HCT116 (cell line): Measurements from ENCODE around the gene FAR2. TPM values are rescaled to one million over a fixed set of nuclear protein-coding genes. Genes with fewer than 3 reads are reported as not detected.

Experiments
- ATAC-seq: fragments of 200-7000 bp; cut with Tn5 transposase; 2 replicates; pipeline ENCODE4 v1.9.1; 2020; ENCODE audit warnings: mild to moderate bottlenecking, moderate library complexity
- BruUV-seq: library from RNA; stranded (reverse); fragments of 400-500 nt; replicated peaks from 2 replicates; lab custom pipeline; 2021; lab: Mats Ljungman, UMichigan
- CTCF ChIA-PET: fragments of 300-600 bp; sonication (Branson Sonifier 250); formaldehyde crosslinking; loops from one replicate; lab custom pipeline; 2021; ENCODE audit warnings: antibody characterized with exemption; lab: Charles Lee
- POLR2A ChIA-PET: fragments of 300-600, 350-600 bp; sonication (Branson Sonifier 250); formaldehyde crosslinking; loops from one replicate; lab custom pipeline; 2021; ENCODE audit warnings: antibody characterized with exemption; lab: Charles Lee
- RAD21 ChIA-PET, 2 experiments: fragments of 300-600 bp; sonication (Branson Sonifier 250); formaldehyde crosslinking; loops; one replicate each; lab custom pipeline; 2023; ENCODE audit warnings: low total read pairs in 2 of 2; ENCODE audit not compliant: uncharacterized antibody in 2 of 2, unreplicated experiment in 2 of 2, low non-redundant PET in 1 of 2; lab: Charles Lee
- DNase-seq: peaks from one replicate; pipeline ENCODE4 v3.0.0-alpha.2; 2010; ENCODE audit warnings: low read depth, low spot score
- H2AFZ ChIP-seq: fragments of 200-600 bp; shearing (Covaris generic), sonication (generic); 2 replicates; pipeline ENCODE4 v1.6.1; 2017; ENCODE audit warnings: low read depth, mixed run types, mixed read lengths, antibody characterized with exemption, low read length; ENCODE audit not compliant: poor library complexity, severe bottlenecking
- H3K27ac ChIP-seq: 2 replicates; pipeline ENCODE4 v1.5.1; 2012; ENCODE audit warnings: low read depth, low read length
- H3K27me3 ChIP-seq: fragments of 200-600 bp; sonication (generic); 2 replicates; pipeline ENCODE4 v1.6.1; 2016; ENCODE audit warnings: mixed run types, low read length, mixed read lengths; ENCODE audit not compliant: insufficient read depth
- H3K36me3 ChIP-seq, 2 experiments: fragments of 200-500 bp in 1 of 2; fragments of 200-600 bp in 1 of 2; sonication (Bioruptor generic) in 1 of 2; sonication (generic) in 1 of 2; 2 replicates each; pipeline versions ENCODE4 v1.5.1 to v1.6.1; 2014 to 2016; ENCODE audit warnings: low read length in 2 of 2, inconsistent platforms in 1 of 2, mixed read lengths in 1 of 2, mixed run types in 1 of 2; ENCODE audit not compliant: insufficient read depth in 2 of 2, control insufficient read depth in 1 of 2
- H3K4me1 ChIP-seq, 2 experiments: fragments of 200-600 bp in 1 of 2; sonication (generic) in 1 of 2; 2 replicates each; pipeline versions ENCODE4 v1.5.1 to v1.6.1; 2012 to 2017; ENCODE audit warnings: low read length in 2 of 2, inconsistent platforms in 1 of 2, mild to moderate bottlenecking in 1 of 2, mixed read lengths in 1 of 2, mixed run types in 1 of 2, moderate library complexity in 1 of 2; ENCODE audit not compliant: insufficient read depth in 2 of 2, control insufficient read depth in 1 of 2
- H3K4me2 ChIP-seq: fragments of 200-600 bp; sonication (generic); 2 replicates; pipeline ENCODE4 v1.6.1; 2017; ENCODE audit warnings: mixed run types, low read length, mixed read lengths
- H3K4me3 ChIP-seq, 2 experiments: fragments of 200-600 bp in 1 of 2; sonication (generic) in 1 of 2; replicated peaks in 1 of 2; 2 replicates each; pipeline ENCODE4 v1.5.1; 2011 to 2016; ENCODE audit warnings: low read length in 2 of 2, control low read depth in 1 of 2, low read depth in 1 of 2, mild to moderate bottlenecking in 1 of 2, mixed read lengths in 1 of 2, mixed run types in 1 of 2
- H3K79me2 ChIP-seq: fragments of 200-600 bp; sonication (generic); 2 replicates; pipeline ENCODE4 v1.6.1; 2017; ENCODE audit warnings: mild to moderate bottlenecking, mixed run types, low read length, moderate library complexity, mixed read lengths; ENCODE audit not compliant: insufficient read depth
- H3K9ac ChIP-seq: fragments of 200-600 bp; sonication (generic); 2 replicates; pipeline ENCODE4 v1.6.1; 2016; ENCODE audit warnings: low read length, mixed read lengths
- H3K9me2 ChIP-seq: fragments of 200-600 bp; sonication (generic), shearing (Covaris generic); 2 replicates; pipeline ENCODE4 v1.6.1; 2017; ENCODE audit warnings: mixed run types, mild to moderate bottlenecking, moderate library complexity; ENCODE audit not compliant: insufficient read depth
- H3K9me3 ChIP-seq, 2 experiments: fragments of 200-500 bp in 1 of 2; fragments of 200-600 bp in 1 of 2; sonication (Bioruptor generic) in 1 of 2; sonication (generic) in 1 of 2; 2 replicates each; pipeline ENCODE4 v1.6.1; 2014 to 2017; ENCODE audit warnings: low read length in 2 of 2, mixed read lengths in 2 of 2, inconsistent platforms in 1 of 2, low read depth in 1 of 2, mild to moderate bottlenecking in 1 of 2, mixed run types in 1 of 2, moderate library complexity in 1 of 2; ENCODE audit not compliant: control insufficient read depth in 1 of 2, insufficient read depth in 1 of 2
- H4K20me1 ChIP-seq: fragments of 200-600 bp; sonication (generic), shearing (Covaris generic); 2 replicates; pipeline ENCODE4 v1.6.1; 2017; ENCODE audit warnings: mixed run types, mild to moderate bottlenecking, moderate library complexity; ENCODE audit not compliant: insufficient read depth
- ATF3 ChIP-seq: IDR thresholded peaks from 2 replicates; pipeline ENCODE4 v1.6.1; 2012
- CBX3 ChIP-seq: IDR thresholded peaks from 2 replicates; pipeline ENCODE4 v1.6.1; 2012; ENCODE audit warnings: low read depth
- CEBPB ChIP-seq: IDR thresholded peaks from 2 replicates; pipeline ENCODE4 v1.6.1; 2012; ENCODE audit warnings: low read depth
- EGR1 ChIP-seq: IDR thresholded peaks from 2 replicates; pipeline ENCODE4 v1.6.1; 2012; ENCODE audit warnings: low read depth
- EZH2 ChIP-seq: fragments of 200-600 bp; sonication (generic); IDR thresholded peaks from 2 replicates; pipeline ENCODE4 v1.6.1; 2017; ENCODE audit warnings: antibody characterized with exemption, mixed run types
- EZH2phosphoT487 ChIP-seq: fragments of 200-600 bp; IDR thresholded peaks from 2 replicates; pipeline ENCODE4 v1.6.1; 2018; ENCODE audit warnings: antibody characterized with exemption, borderline replicate concordance
- FOSL1 ChIP-seq: IDR thresholded peaks from 2 replicates; pipeline ENCODE4 v1.6.1; 2012; ENCODE audit warnings: low read depth
- JUND ChIP-seq: IDR thresholded peaks from 2 replicates; pipeline ENCODE4 v1.6.1; 2012
- MAX ChIP-seq: IDR thresholded peaks from 2 replicates; pipeline ENCODE4 v1.6.1; 2012
- POLR2A ChIP-seq: IDR thresholded peaks from 2 replicates; pipeline ENCODE4 v1.7.0; 2011; ENCODE audit warnings: borderline replicate concordance; ENCODE audit not compliant: insufficient read depth, insufficient read length; ENCODE audit errors: extremely low read depth
- POLR2AphosphoS5 ChIP-seq: IDR thresholded peaks from 2 replicates; pipeline ENCODE4 v1.6.1; 2011; ENCODE audit warnings: mild to moderate bottlenecking, low read depth, low read length, moderate library complexity
- RAD21 ChIP-seq: IDR thresholded peaks from 2 replicates; pipeline ENCODE4 v1.6.1; 2012; ENCODE audit warnings: low read depth, mild to moderate bottlenecking
- REST ChIP-seq: IDR thresholded peaks from 2 replicates; pipeline ENCODE4 v1.6.1; 2012; ENCODE audit warnings: low read depth
- SIN3A ChIP-seq: IDR thresholded peaks from 2 replicates; pipeline ENCODE4 v1.6.1; 2012; ENCODE audit warnings: low read depth
- SP1 ChIP-seq: IDR thresholded peaks from 2 replicates; pipeline ENCODE4 v1.6.1; 2012; ENCODE audit warnings: low read depth
- SRF ChIP-seq: IDR thresholded peaks from 2 replicates; pipeline ENCODE4 v1.6.1; 2012; ENCODE audit warnings: low read depth
- TCF7L2 ChIP-seq: IDR thresholded peaks from 2 replicates; pipeline ENCODE4 v1.7.0; 2011; ENCODE audit warnings: borderline replicate concordance, inconsistent platforms; ENCODE audit not compliant: insufficient read depth, insufficient read length; ENCODE audit errors: extremely low read depth
- YY1 ChIP-seq: IDR thresholded peaks from 2 replicates; pipeline ENCODE4 v1.6.1; 2011; ENCODE audit warnings: low read length, low read depth, moderate library complexity, mild to moderate bottlenecking; ENCODE audit not compliant: insufficient replicate concordance; ENCODE audit errors: extremely low read depth
- ZFX ChIP-seq: fragments of 450-650 bp; IDR thresholded peaks from 2 replicates; pipeline ENCODE4 v1.6.1; 2017
- ZNF274 ChIP-seq: fragments of 200-500 bp; sonication (Bioruptor generic); IDR thresholded peaks from 2 replicates; pipeline ENCODE4 v1.6.1; 2014; ENCODE audit warnings: mild to moderate bottlenecking, low read depth, low read length, inconsistent platforms
- intact Hi-C: fragments of 100-400 bp; cut with micrococcal nuclease; formaldehyde crosslinking; loops from 2 replicates; pipeline ENCODE4 v1.10.0; 2022
- total RNA-seq: library from RNA; stranded (reverse); gene quantifications from one replicate; pipeline ENCODE4 v1.2.1, GENCODE V29; 2021; ENCODE audit not compliant: unreplicated experiment

The FAR2 gene
- total RNA-seq, 1 experiment from 2014 or later, result 9.7 TPM

- TF ChIP-seq CEBPB, result no peak
- TF ChIP-seq POLR2AphosphoS5, result no peak
- TF ChIP-seq MAX, result no peak
- no peak for TF ChIP-seq ZFX
- TF ChIP-seq JUND, result no peak
- no peak for TF ChIP-seq ATF3
- no peak for TF ChIP-seq FOSL1
- TF ChIP-seq CBX3, result no peak
- no peak for TF ChIP-seq RAD21
- TF ChIP-seq ZNF274, result no peak
- TF ChIP-seq POLR2A, result no peak
- TF ChIP-seq SRF, result no peak
- TF ChIP-seq REST, result no peak
- no peak for TF ChIP-seq EGR1
- TF ChIP-seq SIN3A, result no peak
- no peak for TF ChIP-seq EZH2phosphoT487
- no peak for TF ChIP-seq EZH2
- no peak for TF ChIP-seq SP1
- no peak for TF ChIP-seq YY1
- TF ChIP-seq TCF7L2, result no peak
- TF ChIP-seq, all 23 proteins: peak for 0
- no TSS peak for BruUV-seq
- RAD21 ChIA-PET, result no interaction called here
- Histone ChIP-seq H3K79me2 (no peaks in the 10 kb centered on the region), H3K36me3 (no peaks in the 10 kb centered on the region), H3K27me3 (no peaks in the 10 kb centered on the region), H3K27ac (no peak overlapping the region), H4K20me1 (no peaks in the 10 kb centered on the region), H3K9me2 (no peaks in the 10 kb centered on the region), H2AFZ (no peak overlapping the region), H3K9me3 (no peaks in the 10 kb centered on the region), H3K4me1 (no peaks in the 10 kb centered on the region), H3K4me2 (no peak overlapping the region), H3K9ac (no peak overlapping the region), H3K4me3 (no peak overlapping the region)
- DNase-seq (no peak), ATAC-seq (no peak)
- CTCF ChIA-PET, result no interaction called here
- POLR2A ChIA-PET, result no interaction called here
- intact Hi-C loops, result no loop called here
Measured at GRCh38 chr12:29286081-29286790, 137.2 kb downstream of the FAR2 start.
